ENCODE measurements around the gene CNNM4.

CNNM4 gene

DNA sequence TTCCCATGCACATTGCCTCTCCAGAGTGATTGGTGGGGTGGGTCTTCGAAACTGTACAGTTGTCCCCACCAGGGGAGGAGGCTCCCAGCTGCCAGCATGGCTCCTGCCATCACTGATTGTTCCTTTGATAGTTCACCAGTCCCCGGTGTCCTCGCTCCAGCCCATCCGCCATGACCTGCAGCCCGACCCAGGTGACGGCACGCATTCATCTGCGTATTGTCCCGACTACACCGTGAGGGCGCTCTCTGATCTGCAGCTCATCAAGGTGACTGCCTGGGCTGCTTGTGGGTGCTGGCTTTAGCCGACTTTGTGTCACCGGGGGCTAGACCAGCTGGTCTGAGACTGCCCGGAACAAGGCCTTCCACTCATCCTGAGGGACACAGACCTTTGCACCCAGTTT, 67.7 kb downstream of the CNNM4 start:
- FAIRE-seq (no peak), DNase-seq (ENCODE audit: insufficient read length, low spot score) (no peak)

GRCh38 chr2:96828874-96829273, 68.2 kb downstream of the CNNM4 start:
- DNase-seq (ENCODE audit: insufficient read length, low spot score), result no peak
- no peak for FAIRE-seq

GRCh38 chr2:96830044-96830562, 69.4 kb downstream of the CNNM4 start:
- FAIRE-seq (no peak), DNase-seq (ENCODE audit: insufficient read length, low spot score) (no peak)

GRCh38 chr2:96831679-96832078, 71.0 kb downstream of the CNNM4 start:
- FAIRE-seq (no peak), DNase-seq (ENCODE audit: insufficient read length, low spot score) (no peak)

- DNase-seq (ENCODE audit: insufficient read length, low spot score), result no peak
- no peak for FAIRE-seq
These were observed 71.7 kb downstream of the CNNM4 start for GRCh38 chr2:96832408-96832753.

GRCh38 chr2:96832754-96833507, 72.2 kb downstream of the CNNM4 start:
- DNase-seq (ENCODE audit: insufficient read length, low spot score) (no peak), FAIRE-seq (no peak)

- DNase-seq (ENCODE audit: insufficient read length, low spot score), result no peak
- no peak for FAIRE-seq
These were observed 75.1 kb downstream of the CNNM4 start for GRCh38 chr2:96835830-96836229.

DNA sequence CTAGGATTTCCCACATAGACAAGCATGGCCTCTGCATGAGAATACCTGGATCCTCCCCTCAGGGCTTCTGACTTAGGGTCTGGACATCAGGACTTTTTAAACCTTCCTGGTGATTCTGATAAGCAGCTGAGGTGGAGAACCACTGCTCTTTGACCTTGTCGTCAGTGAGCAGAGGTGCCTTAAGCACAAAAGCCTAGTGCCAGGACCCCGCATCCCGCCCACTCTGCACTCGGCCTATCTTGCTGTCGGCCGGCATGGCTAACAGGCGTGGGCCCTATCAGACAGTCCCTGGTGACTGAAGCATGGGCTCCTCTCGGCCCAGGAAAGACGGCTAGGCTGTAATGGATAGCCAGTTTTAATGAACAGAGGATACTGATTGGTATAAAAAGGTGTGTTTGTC, 76.9 kb downstream of the CNNM4 start:
- no peak for DNase-seq (ENCODE audit: insufficient read length, low spot score)
- no peak for FAIRE-seq

- no peak for DNase-seq (ENCODE audit: insufficient read length, low spot score)
- no peak for FAIRE-seq
These were observed 77.9 kb downstream of the CNNM4 start for GRCh38 chr2:96838345-96839292.

- FAIRE-seq (peak; percentile 86), DNase-seq (ENCODE audit: insufficient read length, low spot score) (peak; percentile 63)
These were observed 78.7 kb downstream of the CNNM4 start for GRCh38 chr2:96839293-96839874.

GRCh38 chr2:96839875-96840850, 79.5 kb downstream of the CNNM4 start:
- FAIRE-seq (no peak), DNase-seq (ENCODE audit: insufficient read length, low spot score) (no peak)

- FAIRE-seq, result no peak
- DNase-seq (ENCODE audit: insufficient read length, low spot score), result no peak
These were observed 81.2 kb downstream of the CNNM4 start for GRCh38 chr2:96841701-96842495.

GRCh38 chr2:96842600-96842999, 81.9 kb downstream of the CNNM4 start:
- DNase-seq (ENCODE audit: insufficient read length, low spot score) (no peak), FAIRE-seq (no peak)

GRCh38 chr2:96843538-96844268, 83.0 kb downstream of the CNNM4 start, which contains the start of gene ANKRD23:
Gene ANKRD23, minus strand, starts transcription at chr2:96844021. Its CDS starts 29 bp downstream, at chr2:96843992.
- no peak for DNase-seq (ENCODE audit: insufficient read length, low spot score)
- FAIRE-seq, result no peak

DNA sequence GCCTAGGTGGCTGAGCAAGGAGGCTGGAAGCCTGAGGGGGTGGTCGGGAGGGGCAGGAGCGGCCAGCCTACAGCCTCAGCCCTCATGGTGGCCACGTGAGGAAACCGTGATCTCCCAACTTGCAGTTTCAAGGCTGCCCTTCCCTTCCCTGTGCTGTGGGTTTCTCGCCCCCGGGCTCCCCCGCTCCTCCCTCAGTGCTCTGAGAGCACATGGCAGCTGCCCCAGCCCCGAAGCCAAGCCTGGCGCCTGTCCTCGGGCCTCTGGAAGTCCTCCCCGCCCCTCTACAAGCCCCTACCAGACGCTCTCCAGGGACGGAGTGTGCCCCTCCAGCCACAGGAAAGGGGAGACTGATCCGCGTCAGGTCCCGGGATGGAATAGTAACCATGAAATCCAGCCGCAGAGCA, 83.7 kb downstream of the CNNM4 start:
- FAIRE-seq (no peak), DNase-seq (ENCODE audit: insufficient read length, low spot score) (no peak)

- FAIRE-seq (no peak), DNase-seq (ENCODE audit: insufficient read length, low spot score) (no peak)
These were observed 86.1 kb downstream of the CNNM4 start for GRCh38 chr2:96846825-96847224.

GRCh38 chr2:96847586-96847985, 86.9 kb downstream of the CNNM4 start:
- FAIRE-seq (no peak), DNase-seq (ENCODE audit: insufficient read length, low spot score) (no peak)

GRCh38 chr2:96848264-96848663, 87.6 kb downstream of the CNNM4 start:
- DNase-seq (ENCODE audit: insufficient read length, low spot score) (no peak), FAIRE-seq (no peak)

GRCh38 chr2:96852667-96853066, 92.0 kb downstream of the CNNM4 start:
- no peak for DNase-seq (ENCODE audit: insufficient read length, low spot score)
- no peak for FAIRE-seq
